A375 (cell line): ENCODE results near the gene ZNF576. TPM values are rescaled to one million over a fixed set of nuclear protein-coding genes. Genes with fewer than 3 reads are reported as not detected.

ENCODE experiments used
- total RNA-seq: library from RNA; depleted of rRNA; stranded (reverse); fragments of >200 nt; shearing (Covaris generic); gene quantifications from 2 replicates; pipeline ENCODE4 v1.2.3, GENCODE V29; 2014; rRNA removed

The ZNF576 gene, protein sequence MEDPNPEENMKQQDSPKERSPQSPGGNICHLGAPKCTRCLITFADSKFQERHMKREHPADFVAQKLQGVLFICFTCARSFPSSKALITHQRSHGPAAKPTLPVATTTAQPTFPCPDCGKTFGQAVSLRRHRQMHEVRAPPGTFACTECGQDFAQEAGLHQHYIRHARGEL
- 10.3 and 12.9 TPM in 2 replicates for total RNA-seq

GRCh38 chr19:43595999-43596841 lies at the start of gene ZNF576, which contains the start of gene IRGQ:
ZNF576 (plus strand) TSS chr19:43596595; CDS start chr19:43597109, 514 bp downstream.
IRGQ (minus strand) TSS chr19:43596134; CDS start chr19:43595338, 796 bp downstream.

DNA sequence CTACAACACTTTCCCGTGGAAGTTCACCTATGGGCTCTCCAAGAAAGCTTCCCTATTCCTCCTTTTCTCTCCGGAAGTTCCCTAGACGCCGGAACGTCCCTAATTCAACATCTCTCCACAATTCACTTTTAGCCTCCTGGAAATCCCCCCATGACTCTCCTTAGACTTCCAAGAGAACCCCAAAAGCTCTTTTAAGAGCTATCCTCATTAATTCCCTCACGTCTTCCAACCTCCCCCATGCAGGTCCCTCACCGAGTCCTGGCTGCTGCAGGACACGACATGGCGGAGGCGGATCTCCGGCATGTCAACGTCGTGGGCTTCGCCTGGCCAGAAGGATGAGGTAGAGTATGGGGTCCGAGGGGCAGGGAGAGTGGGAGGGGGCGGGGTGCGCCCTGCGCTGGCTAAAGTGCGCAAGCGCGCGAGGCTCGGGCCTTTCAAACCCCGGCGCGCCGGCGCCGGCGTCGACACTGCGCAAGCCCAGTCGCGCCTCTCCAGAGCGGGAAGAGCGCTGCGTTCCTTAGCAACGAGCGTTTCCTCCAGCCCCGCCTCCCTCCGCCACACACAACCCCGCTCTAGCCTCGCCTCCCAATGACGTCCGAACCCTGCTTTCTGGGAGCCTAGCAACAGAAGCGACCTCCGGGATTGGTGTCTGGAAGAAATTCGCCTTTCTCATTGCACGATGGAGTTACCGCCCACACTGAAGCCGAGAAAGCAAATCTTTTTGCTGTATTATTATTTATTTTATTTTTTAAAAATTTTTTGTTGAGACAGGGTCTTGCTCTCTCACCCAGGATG lies 21.0 kb upstream of the ZNF576 start, which contains the start of the genes PINLYP and XRCC1:
Gene PINLYP (plus strand): TSS at position 646 of the 795 bp plus-strand sequence. CDS start 1,391 bp downstream, outside the sequence.
Gene XRCC1 (minus strand): TSS at position 372 of the 795 bp plus-strand sequence. CDS start 69 bp downstream, at position 303.

GRCh38 chr19:43611788-43612187 lies 15.4 kb downstream of the ZNF576 start, which contains the start of gene SRRM5:
SRRM5 (plus strand) TSS chr19:43612088; CDS start chr19:43612122, 34 bp downstream.

DNA sequence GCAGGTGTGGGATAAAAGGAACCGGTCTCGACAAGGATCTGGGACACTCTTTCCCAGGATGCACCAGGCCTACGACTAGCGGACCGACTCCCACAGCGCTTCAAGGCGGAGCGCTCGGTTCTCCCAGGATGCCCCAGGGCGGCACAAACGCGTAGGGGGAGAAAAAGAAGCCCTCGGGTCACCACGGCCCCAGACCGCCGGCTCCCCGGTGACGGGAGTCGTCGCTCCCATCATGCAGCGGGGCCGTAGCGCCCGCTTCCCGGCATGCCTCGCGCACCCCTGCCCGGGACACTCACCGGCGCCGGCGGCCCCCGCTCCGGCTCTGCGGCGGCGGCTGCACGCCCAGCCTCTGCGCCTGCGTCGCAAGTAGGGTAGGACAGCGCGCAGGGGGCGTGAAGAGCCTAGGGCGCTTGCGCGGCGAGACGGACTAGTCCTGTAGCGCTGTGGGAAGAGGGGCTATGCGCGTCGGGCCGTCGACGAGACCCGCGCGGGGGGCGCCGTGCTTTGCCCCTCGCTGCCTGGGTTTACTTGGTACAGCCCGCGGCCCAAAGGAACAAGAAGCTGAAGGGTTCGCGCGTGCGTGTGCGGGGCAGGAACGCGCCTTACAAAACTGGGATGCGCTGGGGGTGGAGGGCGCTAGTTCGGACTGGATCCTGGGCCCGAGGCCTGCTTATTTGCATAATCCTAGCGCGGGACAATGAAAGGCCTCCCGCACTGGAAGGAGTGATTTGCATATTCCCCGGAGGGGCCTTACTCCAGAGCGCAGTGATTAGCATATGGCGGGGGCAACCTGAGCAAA lies 23.1 kb downstream of the ZNF576 start, which contains the start of gene ZNF428:
Gene ZNF428 (minus strand): TSS at position 368 of the 799 bp plus-strand sequence. CDS start 5,325 bp downstream, outside the sequence.

DNA sequence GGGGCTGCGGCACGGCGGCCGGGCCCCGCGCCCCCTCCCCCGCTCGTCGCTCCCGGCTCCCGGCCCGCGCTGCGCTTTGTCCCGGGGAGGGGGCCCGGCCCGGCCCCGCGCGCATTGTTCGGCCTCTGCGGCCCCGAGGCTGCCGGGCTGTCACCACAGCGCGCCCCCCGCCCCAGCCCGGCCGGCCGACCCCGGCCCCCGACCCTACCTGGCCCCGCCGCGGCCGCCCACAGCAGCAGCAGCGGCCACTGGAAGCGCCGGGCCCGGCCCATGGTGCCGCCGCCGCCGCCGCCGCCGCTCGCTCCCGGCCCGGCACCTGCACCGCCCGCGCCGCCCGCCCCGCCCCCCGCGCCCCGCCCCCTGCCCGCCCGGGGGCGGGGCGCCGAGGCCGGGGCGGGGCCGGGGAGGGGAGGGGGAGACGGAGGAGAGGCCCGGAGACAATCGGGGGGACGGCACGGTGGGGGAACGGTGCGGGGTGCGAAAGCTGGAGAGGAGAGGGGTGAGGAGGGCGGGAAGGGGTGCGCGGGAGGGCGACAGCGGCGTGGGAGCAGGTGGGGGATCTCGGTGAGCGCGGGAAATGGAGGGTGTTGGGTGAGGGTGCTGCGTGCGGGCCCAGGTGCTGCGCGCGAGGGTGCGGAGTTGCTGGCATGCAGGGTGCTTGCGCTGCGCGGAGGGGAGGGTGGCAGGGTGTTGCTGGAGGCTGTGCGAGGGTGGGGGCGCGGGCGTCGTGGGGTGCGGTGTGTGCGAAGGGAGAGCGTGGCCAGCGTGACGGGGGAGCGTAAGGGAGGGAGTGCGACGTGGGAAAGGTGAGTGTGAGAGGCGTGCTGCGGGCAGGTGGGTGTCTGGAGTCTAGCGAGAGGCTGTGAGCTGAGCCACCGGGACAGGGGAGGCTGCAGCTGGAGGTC lies 43.4 kb downstream of the ZNF576 start, which contains the start of gene CADM4:
Gene CADM4 (minus strand): TSS at position 332 of the 905 bp plus-strand sequence. CDS start 60 bp downstream, at position 272.

Other genes starting within 250 kb of the ZNF576 start
- gene CD177, start 242.9 kb upstream of the ZNF576 start, total RNA-seq, result 0.13 TPM in 1 of 2 replicates, not detected in the other
- not detected in 2 replicates for gene TEX101, start 181.7 kb upstream of the ZNF576 start, total RNA-seq
- gene LYPD3, start 131.0 kb upstream of the ZNF576 start, total RNA-seq, result 0.85 and 0.94 TPM in 2 replicates
- gene PHLDB3, start 91.8 kb upstream of the ZNF576 start, total RNA-seq, result 29.5 and 31.4 TPM in 2 replicates
- gene ETHE1, start 69.4 kb upstream of the ZNF576 start, total RNA-seq, result 99.7 and 124 TPM in 2 replicates
- gene ZNF575, start 63.4 kb upstream of the ZNF576 start, total RNA-seq, result 0.11 TPM in 1 of 2 replicates, not detected in the other
- gene XRCC1, start 21.1 kb upstream of the ZNF576 start, total RNA-seq, result 47.6 and 63.8 TPM in 2 replicates
- gene PINLYP, start 20.8 kb upstream of the ZNF576 start, total RNA-seq, result 0.61 TPM in 1 of 2 replicates, not detected in the other
- gene IRGQ, start 461 bp upstream of the ZNF576 start, total RNA-seq, result 9.4 and 10.5 TPM in 2 replicates
- gene SRRM5, start 15.5 kb downstream of the ZNF576 start, total RNA-seq, result 0.29 and 0.30 TPM in 2 replicates
- gene ZNF428, start 23.0 kb downstream of the ZNF576 start, total RNA-seq, result 57.5 and 59.0 TPM in 2 replicates
- 99.5 and 105 TPM in 2 replicates for gene CADM4, start 43.3 kb downstream of the ZNF576 start, total RNA-seq
- 139 and 147 TPM in 2 replicates for gene PLAUR, start 73.6 kb downstream of the ZNF576 start, total RNA-seq
- gene IRGC, start 119.5 kb downstream of the ZNF576 start, total RNA-seq, result not detected in 2 replicates
- gene SMG9, start 158.4 kb downstream of the ZNF576 start, total RNA-seq, result 38.7 and 44.1 TPM in 2 replicates
- gene KCNN4, start 184.4 kb downstream of the ZNF576 start, total RNA-seq, result 150 and 157 TPM in 2 replicates
- 1.0 and 4.5 TPM in 2 replicates for gene LYPD5, start 205.9 kb downstream of the ZNF576 start, total RNA-seq
- 10.3 and 11.0 TPM in 2 replicates for gene ZNF283, start 230.7 kb downstream of the ZNF576 start, total RNA-seq